ENCODE data around the gene CACNB2.

GRCh38 chr10:18479502-18479901 is 339.3 kb downstream of the CACNB2 start:
- TF ChIP-seq GATA2 (IDR thresholded peaks at IDR 0.05; ENCODE audit: low read depth, low read length) (no peak), GATA3 (IDR thresholded peaks at IDR 0.05; ENCODE audit: low read depth, low read length) (no peak)

Data from SH-SY5Y (cell line).